ENCODE measurements around the gene SERPINB2.
A peak's percentile ranks its signal among the peaks of the same experiment; 100 is the strongest.
"Not testable (repeated sequence)": the region's sequence is repeated elsewhere in the genome, so short reads cannot be mapped to it uniquely, and the experiment has no call there.

SERPINB2 gene

DNA sequence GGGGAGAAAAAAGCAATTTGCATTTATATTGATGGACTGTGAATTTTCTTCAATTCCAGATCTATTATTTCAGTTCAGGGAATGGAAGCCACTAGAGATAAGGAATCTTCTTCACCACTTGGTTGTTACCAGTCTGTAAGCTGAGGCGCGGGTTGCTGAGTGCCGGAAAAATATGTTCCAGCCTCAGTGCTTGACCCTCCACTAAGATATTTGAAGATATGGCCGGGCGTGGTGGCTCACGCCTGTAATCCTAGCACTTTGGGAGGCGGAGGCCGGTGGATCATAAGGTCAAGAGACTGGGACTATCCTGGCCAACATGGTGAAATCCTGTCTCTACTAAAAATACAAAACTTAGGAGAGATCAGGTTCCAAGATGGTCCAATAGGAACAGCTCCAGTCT is 52.5 kb downstream of the SERPINB2 start:
- no peak for DNase-seq

DNA sequence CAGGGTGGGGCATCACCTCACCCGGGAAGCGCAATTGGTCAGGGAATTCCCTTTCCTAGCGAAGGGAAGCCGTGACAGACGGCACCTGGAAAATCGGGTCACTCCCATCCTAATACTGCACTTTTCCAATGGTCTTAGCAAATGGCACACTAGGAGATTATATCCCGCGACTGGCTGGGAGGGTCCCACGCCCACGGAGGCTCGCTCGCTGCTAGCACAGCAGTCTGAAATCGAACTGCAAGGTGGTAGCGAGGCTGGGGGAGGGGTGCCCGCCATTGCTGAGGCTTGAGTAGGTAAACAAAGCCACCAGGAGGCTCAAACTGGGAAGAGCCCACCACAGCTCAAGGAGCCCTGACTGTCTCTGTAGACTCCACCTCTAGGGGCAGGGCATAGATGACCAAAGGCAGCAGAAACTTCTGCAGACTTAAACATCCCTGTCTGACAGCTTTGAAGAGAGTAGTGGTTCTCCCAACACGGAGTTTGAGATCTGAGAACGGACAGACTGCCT is 53.1 kb downstream of the SERPINB2 start:
- DNase-seq: not testable (repeated sequence)

DNA sequence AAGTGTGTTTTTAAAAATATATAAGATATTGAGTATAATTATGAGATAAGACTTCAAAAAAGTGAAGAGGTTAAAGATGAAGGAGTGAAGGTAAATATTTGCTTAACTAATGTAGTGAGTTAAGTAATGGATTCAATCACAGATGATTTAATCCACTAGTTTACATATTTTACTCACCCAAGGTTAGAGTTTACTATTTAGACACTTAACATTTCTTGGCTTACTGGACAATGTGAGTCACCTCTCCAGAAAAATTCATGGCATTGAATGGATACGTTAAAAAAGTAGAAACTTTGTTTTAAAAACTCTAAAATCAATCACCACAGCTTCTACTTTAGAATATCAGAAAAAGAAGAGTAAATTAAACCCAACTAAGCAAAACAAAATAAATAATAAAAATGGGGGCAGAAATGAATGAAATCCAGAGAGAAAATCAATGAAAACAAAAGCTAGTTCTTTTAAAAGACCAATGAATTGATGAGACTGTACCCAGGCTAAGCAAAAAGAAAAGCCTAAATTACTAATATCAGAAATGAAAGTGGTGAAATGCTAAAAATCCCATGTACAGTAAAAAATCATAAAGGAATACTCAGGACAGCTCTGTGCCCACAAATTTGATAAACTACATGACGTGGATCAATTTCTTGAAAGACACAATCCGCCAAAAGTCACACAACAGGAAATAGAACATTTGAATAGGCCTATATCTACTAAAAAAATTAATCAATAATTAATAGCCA is 59.7 kb downstream of the SERPINB2 start:
- DNase-seq: no peak

DNA sequence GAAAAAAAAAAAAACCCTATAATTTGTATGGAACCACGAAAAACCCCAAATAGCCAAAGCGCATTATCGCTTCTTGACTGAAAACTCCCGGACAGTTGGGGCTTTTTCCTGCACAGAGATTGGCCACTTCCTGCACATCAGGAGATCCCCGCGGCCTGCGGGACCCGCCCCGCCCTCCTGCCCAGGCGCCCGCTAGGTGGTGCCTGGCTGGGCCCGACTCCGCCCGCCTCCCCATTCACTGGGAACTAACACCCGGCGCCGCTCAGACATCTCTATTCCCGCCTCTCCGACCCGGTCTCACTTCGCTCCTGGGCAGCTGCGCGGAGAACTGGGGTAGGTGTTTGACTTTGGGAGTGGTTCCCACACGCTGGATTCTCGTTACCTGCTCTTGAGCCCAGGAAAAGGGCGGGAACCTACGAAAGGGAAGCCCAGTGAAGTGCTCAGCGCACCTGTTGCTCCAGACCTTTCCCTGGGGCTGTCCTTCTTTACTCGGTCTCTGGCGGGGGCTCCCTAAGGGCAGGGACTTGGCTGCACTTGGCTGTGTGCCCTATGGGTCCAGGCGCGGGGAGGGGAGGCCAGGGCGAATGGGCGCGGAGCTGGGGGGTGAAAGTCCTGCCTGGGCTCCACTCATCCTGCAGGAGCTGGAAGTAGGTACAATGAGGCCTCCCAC is 61.7 kb downstream of the SERPINB2 start, which contains the start of gene HMSD:
TSS of gene HMSD (plus strand) at position 234 of the 670 bp plus-strand sequence. CDS start 4,155 bp downstream, outside the sequence.
- peak; percentile 46 for DNase-seq

DNA sequence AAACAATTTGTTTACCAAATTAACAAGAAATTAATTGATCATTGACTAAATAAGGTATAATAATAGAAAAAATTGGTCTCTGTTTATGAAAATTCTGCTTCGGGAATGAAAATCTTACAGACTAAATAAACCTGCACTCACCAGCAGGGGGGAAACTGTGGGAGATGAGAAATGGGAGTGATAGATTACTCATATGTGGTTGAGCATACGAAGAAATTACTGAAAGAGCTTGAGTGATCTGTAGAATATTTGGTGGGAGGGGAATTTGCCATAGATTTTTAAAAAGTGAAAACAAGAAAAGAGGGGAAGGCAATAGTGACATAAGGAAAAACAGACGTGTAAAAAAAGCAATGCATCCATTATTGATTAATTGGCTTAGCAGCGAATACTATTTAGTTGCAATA is 63.8 kb downstream of the SERPINB2 start:
- no peak for DNase-seq

All from CD4-positive, alpha-beta T cell treated with Interleukin-4 for 4 hours (primary cell).